IMR-90 (cell line): ENCODE data around the gene PDE8B. TPM values are rescaled to one million over a fixed set of nuclear protein-coding genes. Genes with fewer than 3 reads are reported as not detected.

Source experiments
- ATAC-seq: fragments of 200-7000 bp; cut with Tn5 transposase; 2 replicates; pipeline ENCODE4 v1.9.1; 2020; ENCODE audit warnings: low read depth, mild to moderate bottlenecking, moderate library complexity
- BruUV-seq: library from RNA; stranded (reverse); fragments of 400-500 nt; replicated peaks from 2 replicates; lab custom pipeline; 2021; lab: Mats Ljungman, UMichigan
- CTCF ChIA-PET: fragments of 300-600 bp; formaldehyde crosslinking; extraction: SDS; loops from one replicate; lab custom pipeline; 2021; ENCODE audit warnings: antibody characterized with exemption; lab: Yijun Ruan, JAX
- POLR2A ChIA-PET: fragments of 300-600 bp; sonication (Branson Sonifier 250); formaldehyde crosslinking; loops from one replicate; lab custom pipeline; 2022; ENCODE audit warnings: antibody characterized with exemption; ENCODE audit not compliant: unreplicated experiment; lab: Charles Lee
- DNase-seq: peaks from one replicate; pipeline ENCODE4 v3.0.0; 2013
- H2AFZ ChIP-seq: replicated peaks from 2 replicates; pipeline ENCODE3; 2013; ENCODE audit warnings: low read length, mild to moderate bottlenecking; ENCODE audit not compliant: poor library complexity
- H2AK5ac ChIP-seq: 2 replicates; pipeline ENCODE4 v1.6.1; 2013; ENCODE audit warnings: low read depth, low read length, inconsistent platforms
- H2AK9ac ChIP-seq: replicated peaks from 2 replicates; pipeline ENCODE3; 2013; ENCODE audit warnings: mild to moderate bottlenecking, low read depth, low read length, moderate library complexity; ENCODE audit not compliant: poor library complexity
- H2BK120ac ChIP-seq: 2 replicates; pipeline ENCODE4 v1.6.1; 2013; ENCODE audit warnings: low read depth, low read length, inconsistent platforms
- H2BK15ac ChIP-seq: 3 replicates; pipeline ENCODE4 v1.6.1; 2013; ENCODE audit warnings: low read depth, low read length, inconsistent platforms
- H2BK20ac ChIP-seq: 2 replicates; pipeline ENCODE4 v1.6.1; 2013; ENCODE audit warnings: low read depth, mild to moderate bottlenecking, inconsistent platforms, low read length, moderate library complexity
- H2BK5ac ChIP-seq: 2 replicates; pipeline ENCODE4 v1.6.1; 2013; ENCODE audit warnings: mild to moderate bottlenecking, low read depth, low read length, inconsistent platforms; ENCODE audit not compliant: poor library complexity, severe bottlenecking
- H3K14ac ChIP-seq: replicated peaks from 2 replicates; pipeline ENCODE4 v1.6.1; 2013; ENCODE audit warnings: low read depth, low read length, inconsistent platforms
- H3K18ac ChIP-seq: 2 replicates; pipeline ENCODE4 v1.6.1; 2013; ENCODE audit warnings: low read depth, low read length, control low read depth
- H3K23ac ChIP-seq: 2 replicates; pipeline ENCODE4 v1.6.1; 2013; ENCODE audit warnings: low read depth, low read length, inconsistent platforms
- H3K27ac ChIP-seq: 2 replicates; pipeline ENCODE4 v1.5.1; 2013; ENCODE audit warnings: mild to moderate bottlenecking, control low read depth, low read length; ENCODE audit not compliant: insufficient read depth
- H3K27me3 ChIP-seq: 2 replicates; pipeline ENCODE4 v1.6.1; 2013; ENCODE audit warnings: low read length; ENCODE audit not compliant: control insufficient read depth, insufficient read depth
- H3K36me3 ChIP-seq: 2 replicates; pipeline ENCODE4 v1.6.1; 2013; ENCODE audit warnings: low read length, mixed read lengths; ENCODE audit not compliant: control insufficient read depth, insufficient read depth
- H3K4ac ChIP-seq: 2 replicates; pipeline ENCODE4 v1.6.1; 2013; ENCODE audit warnings: low read depth, low read length, inconsistent platforms
- H3K4me1 ChIP-seq: 2 replicates; pipeline ENCODE4 v1.6.1; 2013; ENCODE audit warnings: low read length, mixed read lengths; ENCODE audit not compliant: control insufficient read depth, insufficient read depth
- H3K4me2 ChIP-seq: 2 replicates; pipeline ENCODE4 v1.6.1; 2013; ENCODE audit warnings: low read depth, mild to moderate bottlenecking, control low read depth, low read length, moderate library complexity
- H3K4me3 ChIP-seq: 2 replicates; pipeline ENCODE4 v1.5.1; 2013; ENCODE audit warnings: low read depth, mild to moderate bottlenecking, control low read depth, low read length, moderate library complexity; ENCODE audit not compliant: insufficient read depth
- H3K56ac ChIP-seq: 2 replicates; pipeline ENCODE4 v1.6.1; 2013; ENCODE audit warnings: low read length, inconsistent platforms; ENCODE audit not compliant: insufficient read depth; ENCODE audit errors: extremely low read depth
- H3K79me1 ChIP-seq, 2 experiments: 2 replicates each; pipeline ENCODE4 v1.6.1; 2013; ENCODE audit warnings: low read length in 2 of 2, inconsistent platforms in 1 of 2, low read depth in 1 of 2
- H3K9ac ChIP-seq: 2 replicates; pipeline ENCODE4 v1.6.1; 2013; ENCODE audit warnings: low read depth, low read length, control low read depth
- H3K9me1 ChIP-seq: 2 replicates; pipeline ENCODE4 v1.6.1; 2013; ENCODE audit warnings: low read length, inconsistent platforms; ENCODE audit not compliant: insufficient read depth
- H3K9me3 ChIP-seq: 2 replicates; pipeline ENCODE4 v1.6.1; 2013; ENCODE audit warnings: low read length; ENCODE audit not compliant: control insufficient read depth, insufficient read depth
- H4K20me1 ChIP-seq: 2 replicates; pipeline ENCODE4 v1.6.1; 2013; ENCODE audit warnings: low read length, inconsistent platforms; ENCODE audit not compliant: insufficient read depth
- H4K5ac ChIP-seq: 2 replicates; pipeline ENCODE4 v1.6.1; 2013; ENCODE audit warnings: mild to moderate bottlenecking, low read depth, low read length, control low read depth
- H4K8ac ChIP-seq, 2 experiments: 2 replicates each; pipeline ENCODE4 v1.6.1; 2013; ENCODE audit warnings: low read depth in 2 of 2, low read length in 2 of 2, control low read depth in 1 of 2, inconsistent platforms in 1 of 2
- H4K91ac ChIP-seq: 2 replicates; pipeline ENCODE4 v1.6.1; 2013; ENCODE audit warnings: low read depth, low read length, inconsistent platforms; ENCODE audit not compliant: insufficient read depth
- FOS ChIP-seq: fragments of 150-350 bp; IDR thresholded peaks from 2 replicates; pipeline ENCODE4 v1.6.1; 2016; ENCODE audit warnings: low read depth, low read length
- NFE2L2 ChIP-seq: fragments of 150-350 bp; IDR thresholded peaks from 2 replicates; pipeline ENCODE4 v1.6.1; 2016; ENCODE audit warnings: low read depth, mild to moderate bottlenecking, low read length
- dilution Hi-C: fragments of 300-500 bp; cut with HindIII; formaldehyde crosslinking; loops from one replicate; pipeline ENCODE4 v1.14.3; 2018; ENCODE audit warnings: low sequenced_read_pairs; ENCODE audit not compliant: unreplicated experiment
- in situ Hi-C: fragments of 300-500 bp; cut with MboI; formaldehyde crosslinking; loops from 3 replicates; pipeline ENCODE4 v1.14.3; 2019; ENCODE audit warnings: low sequenced_read_pairs, inconsistent platforms, mixed read lengths
- intact Hi-C: fragments of 100-400 bp; cut with micrococcal nuclease; formaldehyde crosslinking; loops from 2 replicates; pipeline ENCODE4 v1.10.0; 2022
- polyA plus RNA-seq, 3 experiments: library from polyadenylated mRNA; depleted of rRNA; stranded (reverse); fragments of >200 nt; gene quantifications; 2 replicates each; pipeline ENCODE4 v1.2.3, GENCODE V29; 2012; ENCODE audit warnings: low replicate concordance in 1 of 3
- total RNA-seq: library from RNA; depleted of rRNA; stranded (reverse); fragments of >200 nt; gene quantifications from 2 replicates; pipeline ENCODE4 v1.2.3, GENCODE V29; 2012

Gene PDE8B
- total and polyA plus RNA-seq, 2 of the 4 experiments (the other 2 are of a cell fraction): under 0.01 to 0.03 TPM

- intact Hi-C loops: no loop called here
- H3K27ac ChIP-seq: no peak overlapping the region
- no peak overlapping the region for H4K8ac ChIP-seq
- H2BK120ac ChIP-seq: no peak overlapping the region
- no peaks in the 10 kb centered on the region for H3K79me1 ChIP-seq
- H3K27me3 ChIP-seq: peaks cover 5% of the 10 kb centered on the region
- ChIA-PET CTCF (no interaction called here), POLR2A (no interaction called here)
- DNase-seq (no peak), ATAC-seq (no peak)
- H3K4ac ChIP-seq: no peak overlapping the region
- H2AK5ac ChIP-seq: no peak overlapping the region
- H3K4me1 ChIP-seq: no peaks in the 10 kb centered on the region
- H3K56ac ChIP-seq: no peak overlapping the region
- TF ChIP-seq NFE2L2: peak; percentile 55; the same call in 1 of the 2 replicates
- no peak for TF ChIP-seq FOS
- H3K9me1 ChIP-seq: no peaks in the 10 kb centered on the region
- no peak overlapping the region for H3K4me2 ChIP-seq
- H3K23ac ChIP-seq: no peak overlapping the region
- H4K20me1 ChIP-seq: no peaks in the 10 kb centered on the region
- no peak overlapping the region for H4K91ac ChIP-seq
- no peak overlapping the region for H3K9ac ChIP-seq
- H2AFZ ChIP-seq: no peak overlapping the region
- no peak overlapping the region for H3K4me3 ChIP-seq
- no peak overlapping the region for H2BK5ac ChIP-seq
- dilution Hi-C loops: no loop called here
- no TSS peak for BruUV-seq
- H2AK9ac ChIP-seq: no peak overlapping the region
- no peak overlapping the region for H2BK20ac ChIP-seq
- H3K18ac ChIP-seq: no peak overlapping the region
- H2BK15ac ChIP-seq: no peak overlapping the region
- no peaks in the 10 kb centered on the region for H3K36me3 ChIP-seq
- no peak overlapping the region for H4K5ac ChIP-seq
- no peak overlapping the region for H3K14ac ChIP-seq
- peaks cover 2% of the 10 kb centered on the region; the same call in 1 of the 2 replicates for H3K9me3 ChIP-seq
- in situ Hi-C loops: no loop called here
Observed at GRCh38 chr5:77194762-77195161, 15.7 kb upstream of the PDE8B start.
